Fibroblast of villous mesenchyme (primary cell): ENCODE data around the gene NIT1. TPM values are rescaled to one million over a fixed set of nuclear protein-coding genes. Genes with fewer than 3 reads are reported as not detected.

Experiments used
- DNase-seq: peaks from one replicate; pipeline ENCODE4 v3.0.0-alpha.2; 2010; ENCODE audit warnings: low read depth
- H3K4me3 ChIP-seq: 2 replicates; pipeline ENCODE4 v1.5.1; 2011; ENCODE audit warnings: low read depth, mild to moderate bottlenecking, low read length
- CTCF ChIP-seq: IDR thresholded peaks from 2 replicates; pipeline ENCODE4 v1.5.1; 2012; ENCODE audit warnings: low read depth, mild to moderate bottlenecking, low read length; ENCODE audit not compliant: insufficient read depth
- total RNA-seq: library from RNA; depleted of rRNA; stranded (reverse); fragments of >200 nt; gene quantifications from 2 replicates; pipeline ENCODE4 v1.2.3, GENCODE V29; 2012

NIT1 gene
- total RNA-seq, 1 donor, result 26.8 TPM

GRCh38 chr1:161153682-161154337, 35.9 kb downstream of the NIT1 start, which contains the start of gene UFC1:
Gene UFC1 (plus strand): TSS chr1:161153978. CDS start chr1:161153998, 20 bp downstream.
- TF ChIP-seq CTCF, result no peak
- DNase-seq, result peak; percentile 93
- peak within 1 kb of the TSS; percentile 98 for H3K4me3 ChIP-seq

- TF ChIP-seq CTCF, result no peak
- DNase-seq, result no peak
- no peak overlapping the region for H3K4me3 ChIP-seq
Measured at GRCh38 chr1:161157867-161158266, 40.0 kb downstream of the NIT1 start.

GRCh38 chr1:161158316-161159010, 40.6 kb downstream of the NIT1 start:
- DNase-seq, result no peak
- no peak for TF ChIP-seq CTCF
- H3K4me3 ChIP-seq, result peak overlapping the region; percentile 93

- peak; percentile 88 for DNase-seq
- peak within 1 kb of the TSS; percentile 93 for H3K4me3 ChIP-seq
- TF ChIP-seq CTCF, result peak; percentile 46
Measured at GRCh38 chr1:161159087-161159912, 41.4 kb downstream of the NIT1 start, which contains the start of gene USP21. Gene USP21 (plus strand): TSS chr1:161159500. CDS start chr1:161160641, 1,141 bp downstream.

- DNase-seq, result no peak
- H3K4me3 ChIP-seq, result peak overlapping the region; percentile 93
- no peak for TF ChIP-seq CTCF
Measured at GRCh38 chr1:161159913-161160243, 42.0 kb downstream of the NIT1 start.

GRCh38 chr1:161160671-161161145, 42.8 kb downstream of the NIT1 start:
- no peak for TF ChIP-seq CTCF
- H3K4me3 ChIP-seq, result no peak overlapping the region
- no peak for DNase-seq
